HepG2 (cell line): ENCODE data around the gene C9orf43. TPM values are rescaled to one million over a fixed set of nuclear protein-coding genes. Genes with fewer than 3 reads are reported as not detected.

Experiments
- ATAC-seq: fragments of 200-7000 bp; cut with Tn5 transposase; 3 replicates; pipeline ENCODE4 v1.9.1; 2020; ENCODE audit warnings: mild to moderate bottlenecking, moderate library complexity
- BruUV-seq: library from RNA; stranded (reverse); fragments of 400-500 nt; replicated peaks from 2 replicates; lab custom pipeline; 2021; lab: Mats Ljungman, UMichigan
- CTCF ChIA-PET: fragments of 300-600 bp; formaldehyde crosslinking; extraction: SDS; loops from one replicate; lab custom pipeline; 2021; ENCODE audit warnings: low total read pairs, inconsistent platforms, low intra/inter-chr PET ratio; lab: Yijun Ruan, JAX
- POLR2A ChIA-PET: fragments of 350-600 bp; sonication (Branson Sonifier 250); formaldehyde crosslinking; loops from one replicate; lab custom pipeline; 2020; ENCODE audit warnings: antibody characterized with exemption, inconsistent platforms; lab: Yijun Ruan, JAX
- DNase-seq: peaks from one replicate; pipeline ENCODE4 v3.0.0-alpha.2; 2015; ENCODE audit warnings: low spot score
- FAIRE-seq: peaks from 3 replicates; lab custom pipeline; 2011; peaks lifted over from hg19 to GRCh38; lab: Jason Lieb, UNC
- H2AFZ ChIP-seq: one replicate; pipeline ENCODE4 v1.6.1; 2011; ENCODE audit warnings: low read length, inconsistent platforms
- H3K27ac ChIP-seq: fragments of 300-600 bp; 3 replicates; pipeline ENCODE4 v1.8.0; 2011; ENCODE audit warnings: mixed run types, mild to moderate bottlenecking, mixed read lengths, low read length, inconsistent platforms; ENCODE audit not compliant: insufficient read depth; ENCODE audit errors: extremely low read length
- H3K27me3 ChIP-seq, 2 experiments: fragments of 200-600 bp in 1 of 2; 2 replicates in 1 of 2; 3 replicates in 1 of 2; pipeline versions ENCODE4 v1.6.0 to v1.8.0; 2011; ENCODE audit warnings: low read length in 2 of 2, mild to moderate bottlenecking in 2 of 2, moderate library complexity in 2 of 2, inconsistent platforms in 1 of 2; ENCODE audit not compliant: insufficient read depth in 2 of 2, control insufficient read depth in 1 of 2
- H3K36me3 ChIP-seq, 2 experiments: fragments of 200-600 bp in 1 of 2; replicated peaks in 1 of 2; 2 replicates in 1 of 2; 3 replicates in 1 of 2; pipeline versions ENCODE4 v1.5.1 to v1.8.0; 2011; ENCODE audit warnings: low read length in 2 of 2, inconsistent platforms in 1 of 2; ENCODE audit not compliant: insufficient read depth in 2 of 2, control insufficient read depth in 1 of 2
- H3K4me1 ChIP-seq: 2 replicates; pipeline ENCODE4 v1.5.1; 2012; ENCODE audit warnings: low read length, inconsistent platforms; ENCODE audit not compliant: insufficient read depth
- H3K4me2 ChIP-seq: 2 replicates; pipeline ENCODE4 v1.6.0; 2011; ENCODE audit warnings: low read depth, low read length, inconsistent platforms
- H3K4me3 ChIP-seq, 3 experiments: fragments of 200-600 bp in 1 of 3; sonication (generic), shearing (Covaris generic) in 1 of 3; replicated peaks in 1 of 3; 2 replicates each; pipeline ENCODE4 v1.5.1; 2011 to 2016; ENCODE audit warnings: low read length in 3 of 3, inconsistent platforms in 2 of 3, low read depth in 2 of 3, mild to moderate bottlenecking in 2 of 3, control low read depth in 1 of 3, mixed read lengths in 1 of 3; ENCODE audit not compliant: insufficient read depth in 1 of 3
- H3K79me2 ChIP-seq: one replicate; pipeline ENCODE4 v1.6.1; 2011; ENCODE audit warnings: low read length, inconsistent platforms; ENCODE audit not compliant: insufficient read depth
- H3K9ac ChIP-seq: 2 replicates; pipeline ENCODE4 v1.6.0; 2011; ENCODE audit warnings: mild to moderate bottlenecking, low read depth, low read length, inconsistent platforms; ENCODE audit not compliant: insufficient read depth
- H3K9me3 ChIP-seq: 2 replicates; pipeline ENCODE4 v1.5.1; 2012; ENCODE audit warnings: mild to moderate bottlenecking, low read length
- H4K20me1 ChIP-seq: 2 replicates; pipeline ENCODE4 v1.6.0; 2011; ENCODE audit warnings: inconsistent platforms, mild to moderate bottlenecking, low read length, moderate library complexity; ENCODE audit not compliant: insufficient read depth
- BCL6 ChIP-seq: IDR thresholded peaks from 2 replicates; pipeline ENCODE4 v1.6.1; 2016; ENCODE audit warnings: missing genetic modification reagents, missing compliant biosample characterization
- CHD2 ChIP-seq: IDR thresholded peaks from 2 replicates; pipeline ENCODE4 v1.6.1; 2011; ENCODE audit warnings: low read depth, low read length, improper control_type of control experiment
- KDM3A ChIP-seq: IDR thresholded peaks from 2 replicates; pipeline ENCODE4 v1.6.1; 2018; ENCODE audit warnings: low read depth, missing compliant biosample characterization
- MED1 ChIP-seq: sonication (generic); formaldehyde crosslinking; IDR thresholded peaks from 2 replicates; pipeline ENCODE4 v1.4.0; 2020; ENCODE audit warnings: missing genetic modification reagents
- NCOA2 ChIP-seq: sonication (generic); formaldehyde crosslinking; IDR thresholded peaks from 2 replicates; pipeline ENCODE4 v1.8.0; 2022; ENCODE audit warnings: inconsistent platforms
- PAWR ChIP-seq: sonication (generic); formaldehyde crosslinking; IDR thresholded peaks from 2 replicates; pipeline ENCODE4 v1.4.0; 2020; ENCODE audit warnings: missing genetic modification reagents, mild to moderate bottlenecking, borderline replicate concordance
- PAXIP1 ChIP-seq: sonication (generic); formaldehyde crosslinking; conservative IDR thresholded peaks from 2 replicates; pipeline ENCODE4 v1.4.0; 2020; ENCODE audit warnings: mild to moderate bottlenecking, missing genetic modification reagents, moderate library complexity
- RARA ChIP-seq: IDR thresholded peaks from 2 replicates; pipeline ENCODE4 v1.6.1; 2016; ENCODE audit warnings: missing genetic modification reagents, missing compliant biosample characterization
- SOX5 ChIP-seq: IDR thresholded peaks from 2 replicates; pipeline ENCODE4 v1.6.1; 2016; ENCODE audit warnings: borderline replicate concordance
- ZFP36L2 ChIP-seq: sonication (generic); formaldehyde crosslinking; IDR thresholded peaks from 2 replicates; pipeline ENCODE4 v1.4.0; 2020; ENCODE audit warnings: missing genetic modification reagents
- ZNF12 ChIP-seq: sonication (generic); formaldehyde crosslinking; IDR thresholded peaks from 2 replicates; pipeline ENCODE4 v1.5.0; 2020; ENCODE audit warnings: missing genetic modification reagents
- ZNF263 ChIP-seq: sonication (generic); formaldehyde crosslinking; IDR thresholded peaks from 2 replicates; pipeline ENCODE4 v1.4.0; 2020; ENCODE audit warnings: missing genetic modification reagents
- ZNF292 ChIP-seq: sonication (generic); formaldehyde crosslinking; IDR thresholded peaks from 2 replicates; pipeline ENCODE4 v1.8.1; 2022; ENCODE audit warnings: mild to moderate bottlenecking, low read depth, missing genetic modification reagents, borderline replicate concordance
- ZNF331 ChIP-seq: sonication (generic); formaldehyde crosslinking; IDR thresholded peaks from 2 replicates; pipeline ENCODE4 v1.4.0; 2020; ENCODE audit warnings: missing genetic modification reagents
- ZNF574 ChIP-seq: sonication (generic); formaldehyde crosslinking; IDR thresholded peaks from 2 replicates; pipeline ENCODE4 v1.4.0; 2020; ENCODE audit warnings: missing genetic modification reagents
- ZSCAN31 ChIP-seq: sonication (generic); formaldehyde crosslinking; IDR thresholded peaks from 2 replicates; pipeline ENCODE4 v1.5.0; 2020; ENCODE audit warnings: low read depth, mild to moderate bottlenecking, missing genetic modification reagents
- whole genome bisulfite sequencing: methylation state at CpG from one replicate; pipeline ENCODE4 v1.1.6; 2017; ENCODE audit warnings: low lambda C conversion rate; 5-methylcytosine and 5-hydroxymethylcytosine counted together
- in situ Hi-C: cut with HindIII; loops from 2 replicates; pipeline ENCODE4 v1.10.0; 2017; ENCODE audit warnings: low pct_unique_long_range_greater_than_20kb; ENCODE audit not compliant: extremely low pct_ligation_motif_present
- intact Hi-C: fragments of 100-400 bp; cut with micrococcal nuclease; formaldehyde crosslinking; loops from one replicate; pipeline ENCODE4 v1.10.0; 2022; ENCODE audit not compliant: unreplicated experiment
- polyA plus RNA-seq, 8 experiments: library from polyadenylated mRNA; depleted of rRNA in 3 of 8; stranded (reverse) in 7 of 8; unstranded in 1 of 8; fragments of >200 nt; fragmentation: Illumina TruSeq in 4 of 8; extraction: Trizol in 4 of 8; gene quantifications; 2 replicates each; pipeline versions ENCODE4 v1.2.1 to v1.2.3, GENCODE V29; 2011 to 2016; ENCODE audit warnings: low read depth in 4 of 8, missing spikeins in 1 of 8, mixed read lengths in 1 of 8; ENCODE audit not compliant: insufficient read depth in 1 of 8
- total RNA-seq, 5 experiments: library from RNA; depleted of rRNA; stranded (reverse); fragments of >200 nt; fragmentation: Illumina TruSeq; extraction: Trizol; gene quantifications; 2 replicates each; pipeline ENCODE4 v1.2.3, GENCODE V29; 2016; ENCODE audit warnings: low read depth in 1 of 5
- TF ChIP-seq, protein P1 (sequence below): sonication (generic); formaldehyde crosslinking; IDR thresholded peaks from 2 replicates; pipeline ENCODE4 v1.4.0; 2020; ENCODE audit warnings: missing genetic modification reagents

Gene C9orf43
- total and polyA plus RNA-seq, 2 of the 13 experiments (the other 11 are each of a cell fraction or from before 2014, with no cell fraction given) = 0.24 to 0.31 TPM

DNA sequence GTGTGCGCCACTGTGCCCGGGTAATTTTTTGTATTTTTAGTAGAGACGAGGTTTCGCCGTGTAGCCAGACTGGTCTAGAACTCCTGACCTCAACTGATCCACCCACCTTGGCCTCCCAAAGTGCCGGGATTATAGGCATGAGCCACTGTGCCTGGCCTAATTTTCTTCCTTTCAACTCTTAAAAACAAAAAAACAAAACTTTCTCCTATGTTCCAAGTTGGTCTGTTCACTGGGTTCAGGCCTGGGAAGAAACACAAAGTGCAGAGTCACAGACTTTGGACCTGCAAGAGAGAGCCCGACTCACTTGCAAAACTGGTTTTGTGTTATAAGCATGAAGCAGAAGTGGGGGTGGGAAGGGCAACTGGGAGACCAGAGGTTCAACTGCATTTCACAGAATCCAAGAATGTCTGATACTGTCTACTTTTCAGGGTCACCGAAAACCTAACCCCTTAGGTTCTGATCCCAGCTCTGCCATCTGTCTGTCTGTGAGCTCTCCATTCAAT lies 28.6 kb upstream of the C9orf43 start:
- Histone ChIP-seq H3K9me3 (no peaks in the 10 kb centered on the region), H4K20me1 (no peaks in the 10 kb centered on the region), H3K4me3 (peak overlapping the region in 2 of 3 experiments; percentile 22 to 39; a peak in 3 of 6 replicates), H2AFZ (no peak overlapping the region), H3K9ac (peak overlapping the region; percentile 52), H3K27ac (peak overlapping the region; percentile 87), H3K79me2 (no peaks in the 10 kb centered on the region), H3K4me1 (peaks cover 96% of the 10 kb centered on the region), H3K4me2 (peak overlapping the region; percentile 58), H3K27me3 (no peaks in the 10 kb centered on the region), H3K36me3 (0 out of 5 replicates have a peak, but pooled peaks cover 0 to 3% of the 10 kb centered on the region in 2 experiments)
- intact Hi-C loops = no loop called here
- DNase-seq (peak; percentile 89), FAIRE-seq (peak; percentile 85), ATAC-seq (peak; percentile 67)
- BruUV-seq = no TSS peak
- in situ Hi-C loops = no loop called here
- ChIA-PET POLR2A (interaction anchor here (1.8 kb wide), 1 partner anchor 28 kb away, joined by 4 read pairs; the partner anchor contains the start of genes C9orf43 and POLE3), CTCF (no interaction called here)
- WGBS = 2% methylated on average over 8 of the region's 8 CpGs
- TF ChIP-seq KDM3A (CRISPR knock-in tag) = 0 out of 2 replicates have a peak, but pooled peaks have one; percentile 27
- peak; percentile 93 for TF ChIP-seq ZNF331
- TF ChIP-seq ZNF292 (CRISPR knock-in tag) = 0 out of 2 replicates have a peak, but pooled peaks have one; percentile 46
- peak; percentile 80 for TF ChIP-seq NCOA2 (CRISPR knock-in tag)
- TF ChIP-seq BCL6 (CRISPR knock-in tag) = peak; percentile 77
- no peak for TF ChIP-seq PAWR (CRISPR knock-in tag)
- TF ChIP-seq ZFP36L2 (CRISPR knock-in tag) = no peak
- TF ChIP-seq, protein P1, sequence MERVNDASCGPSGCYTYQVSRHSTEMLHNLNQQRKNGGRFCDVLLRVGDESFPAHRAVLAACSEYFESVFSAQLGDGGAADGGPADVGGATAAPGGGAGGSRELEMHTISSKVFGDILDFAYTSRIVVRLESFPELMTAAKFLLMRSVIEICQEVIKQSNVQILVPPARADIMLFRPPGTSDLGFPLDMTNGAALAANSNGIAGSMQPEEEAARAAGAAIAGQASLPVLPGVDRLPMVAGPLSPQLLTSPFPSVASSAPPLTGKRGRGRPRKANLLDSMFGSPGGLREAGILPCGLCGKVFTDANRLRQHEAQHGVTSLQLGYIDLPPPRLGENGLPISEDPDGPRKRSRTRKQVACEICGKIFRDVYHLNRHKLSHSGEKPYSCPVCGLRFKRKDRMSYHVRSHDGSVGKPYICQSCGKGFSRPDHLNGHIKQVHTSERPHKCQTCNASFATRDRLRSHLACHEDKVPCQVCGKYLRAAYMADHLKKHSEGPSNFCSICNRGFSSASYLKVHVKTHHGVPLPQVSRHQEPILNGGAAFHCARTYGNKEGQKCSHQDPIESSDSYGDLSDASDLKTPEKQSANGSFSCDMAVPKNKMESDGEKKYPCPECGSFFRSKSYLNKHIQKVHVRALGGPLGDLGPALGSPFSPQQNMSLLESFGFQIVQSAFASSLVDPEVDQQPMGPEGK (CRISPR knock-in tag) = peak; percentile 49; the same call in 1 of the 2 replicates
- no peak for TF ChIP-seq CHD2
- peak; percentile 89 for TF ChIP-seq RARA (CRISPR knock-in tag)
- peak; percentile 85 for TF ChIP-seq MED1 (CRISPR knock-in tag)
- TF ChIP-seq PAXIP1 = peak; percentile 97
- TF ChIP-seq SOX5 (CRISPR knock-in tag) = peak; percentile 69; the same call in 1 of the 2 replicates
- peak; percentile 82 for TF ChIP-seq ZNF12 (CRISPR knock-in tag)
- peak; percentile 15; the same call in 1 of the 2 replicates for TF ChIP-seq ZSCAN31 (CRISPR knock-in tag)
- peak; percentile 42; the same call in 1 of the 2 replicates for TF ChIP-seq ZNF574 (CRISPR knock-in tag)
- no peak for TF ChIP-seq ZNF263
